ENCODE measurements around the gene DNAH14. TPM values are rescaled to one million over a fixed set of nuclear protein-coding genes. Genes with fewer than 3 reads are reported as not detected.

Gene DNAH14
- total RNA-seq, 1 experiment from 2014 or later, result 33.2 TPM

DNA sequence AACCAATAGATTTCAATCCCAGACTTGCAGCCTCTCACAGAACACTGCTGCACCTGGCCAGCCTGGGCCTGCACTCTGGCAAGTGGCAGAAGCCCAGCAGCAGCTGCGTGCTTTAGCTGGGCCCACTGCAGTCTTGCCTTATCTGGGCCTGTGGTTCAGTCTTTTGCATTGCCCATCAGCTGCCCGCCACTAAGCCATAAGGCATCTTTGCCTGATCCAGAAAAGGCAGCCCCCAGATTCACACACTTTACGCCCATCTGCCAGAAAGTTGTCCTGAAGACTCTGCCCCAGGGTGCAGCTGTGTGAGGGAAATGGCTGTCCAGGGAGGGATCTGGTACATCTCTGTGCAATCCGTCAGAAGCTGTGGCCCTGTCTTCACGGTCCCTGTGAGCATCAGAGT lies 217.0 kb downstream of the DNAH14 start:
- H3K27ac ChIP-seq (ENCODE audit: low read depth, low read length), result no peak overlapping the region
- CTCF ChIA-PET, result no interaction called here
- H3K9me3 ChIP-seq (ENCODE audit: control insufficient read depth in 1 of 2, insufficient read depth in 1 of 2, low read depth in 1 of 2, low read length in 2 of 2), result no peaks in the 10 kb centered on the region
- no peak overlapping the region for H3K9ac ChIP-seq (ENCODE audit: low read length)
- no TSS peak for BruUV-seq (replicated peaks)
- no peak overlapping the region for H3K4me2 ChIP-seq (ENCODE audit: low read length)
- ATAC-seq (no peak), DNase-seq (ENCODE audit: low read depth, low spot score) (no peak)
- H2AFZ ChIP-seq (ENCODE audit: low read depth, low read length, poor library complexity, severe bottlenecking), result no peak overlapping the region
- POLR2A ChIA-PET, result no interaction called here
- intact Hi-C loops (cut with micrococcal nuclease), result no loop called here
- TF ChIP-seq EZH2phosphoT487 (IDR thresholded peaks at IDR 0.05; ENCODE audit: borderline replicate concordance) (no peak), SRF (IDR thresholded peaks at IDR 0.05; ENCODE audit: low read depth) (no peak), JUND (IDR thresholded peaks at IDR 0.05) (no peak), POLR2AphosphoS5 (IDR thresholded peaks at IDR 0.05; ENCODE audit: low read depth, low read length) (no peak), POLR2A (IDR thresholded peaks at IDR 0.05; ENCODE audit: borderline replicate concordance, extremely low read depth, insufficient read depth, insufficient read length) (no peak), RAD21 (IDR thresholded peaks at IDR 0.05; ENCODE audit: low read depth) (no peak), ZFX (IDR thresholded peaks at IDR 0.05) (no peak), SIN3A (IDR thresholded peaks at IDR 0.05; ENCODE audit: low read depth) (no peak), EZH2 (IDR thresholded peaks at IDR 0.05) (no peak), SP1 (IDR thresholded peaks at IDR 0.05; ENCODE audit: low read depth) (no peak), ZNF274 (IDR thresholded peaks at IDR 0.05; ENCODE audit: low read depth, low read length) (no peak), FOSL1 (IDR thresholded peaks at IDR 0.05; ENCODE audit: low read depth) (no peak), CBX3 (IDR thresholded peaks at IDR 0.05; ENCODE audit: low read depth) (no peak), EGR1 (IDR thresholded peaks at IDR 0.05; ENCODE audit: low read depth) (no peak), YY1 (IDR thresholded peaks at IDR 0.05; ENCODE audit: extremely low read depth, insufficient replicate concordance, low read depth, low read length) (no peak)
- TF ChIP-seq, protein P1, sequence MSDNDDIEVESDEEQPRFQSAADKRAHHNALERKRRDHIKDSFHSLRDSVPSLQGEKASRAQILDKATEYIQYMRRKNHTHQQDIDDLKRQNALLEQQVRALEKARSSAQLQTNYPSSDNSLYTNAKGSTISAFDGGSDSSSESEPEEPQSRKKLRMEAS (IDR thresholded peaks at IDR 0.05), result no peak
- TF ChIP-seq, protein P2, sequence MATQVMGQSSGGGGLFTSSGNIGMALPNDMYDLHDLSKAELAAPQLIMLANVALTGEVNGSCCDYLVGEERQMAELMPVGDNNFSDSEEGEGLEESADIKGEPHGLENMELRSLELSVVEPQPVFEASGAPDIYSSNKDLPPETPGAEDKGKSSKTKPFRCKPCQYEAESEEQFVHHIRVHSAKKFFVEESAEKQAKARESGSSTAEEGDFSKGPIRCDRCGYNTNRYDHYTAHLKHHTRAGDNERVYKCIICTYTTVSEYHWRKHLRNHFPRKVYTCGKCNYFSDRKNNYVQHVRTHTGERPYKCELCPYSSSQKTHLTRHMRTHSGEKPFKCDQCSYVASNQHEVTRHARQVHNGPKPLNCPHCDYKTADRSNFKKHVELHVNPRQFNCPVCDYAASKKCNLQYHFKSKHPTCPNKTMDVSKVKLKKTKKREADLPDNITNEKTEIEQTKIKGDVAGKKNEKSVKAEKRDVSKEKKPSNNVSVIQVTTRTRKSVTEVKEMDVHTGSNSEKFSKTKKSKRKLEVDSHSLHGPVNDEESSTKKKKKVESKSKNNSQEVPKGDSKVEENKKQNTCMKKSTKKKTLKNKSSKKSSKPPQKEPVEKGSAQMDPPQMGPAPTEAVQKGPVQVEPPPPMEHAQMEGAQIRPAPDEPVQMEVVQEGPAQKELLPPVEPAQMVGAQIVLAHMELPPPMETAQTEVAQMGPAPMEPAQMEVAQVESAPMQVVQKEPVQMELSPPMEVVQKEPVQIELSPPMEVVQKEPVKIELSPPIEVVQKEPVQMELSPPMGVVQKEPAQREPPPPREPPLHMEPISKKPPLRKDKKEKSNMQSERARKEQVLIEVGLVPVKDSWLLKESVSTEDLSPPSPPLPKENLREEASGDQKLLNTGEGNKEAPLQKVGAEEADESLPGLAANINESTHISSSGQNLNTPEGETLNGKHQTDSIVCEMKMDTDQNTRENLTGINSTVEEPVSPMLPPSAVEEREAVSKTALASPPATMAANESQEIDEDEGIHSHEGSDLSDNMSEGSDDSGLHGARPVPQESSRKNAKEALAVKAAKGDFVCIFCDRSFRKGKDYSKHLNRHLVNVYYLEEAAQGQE (IDR thresholded peaks at IDR 0.05; ENCODE audit: low read depth), result no peak
- TF ChIP-seq, protein P3, sequence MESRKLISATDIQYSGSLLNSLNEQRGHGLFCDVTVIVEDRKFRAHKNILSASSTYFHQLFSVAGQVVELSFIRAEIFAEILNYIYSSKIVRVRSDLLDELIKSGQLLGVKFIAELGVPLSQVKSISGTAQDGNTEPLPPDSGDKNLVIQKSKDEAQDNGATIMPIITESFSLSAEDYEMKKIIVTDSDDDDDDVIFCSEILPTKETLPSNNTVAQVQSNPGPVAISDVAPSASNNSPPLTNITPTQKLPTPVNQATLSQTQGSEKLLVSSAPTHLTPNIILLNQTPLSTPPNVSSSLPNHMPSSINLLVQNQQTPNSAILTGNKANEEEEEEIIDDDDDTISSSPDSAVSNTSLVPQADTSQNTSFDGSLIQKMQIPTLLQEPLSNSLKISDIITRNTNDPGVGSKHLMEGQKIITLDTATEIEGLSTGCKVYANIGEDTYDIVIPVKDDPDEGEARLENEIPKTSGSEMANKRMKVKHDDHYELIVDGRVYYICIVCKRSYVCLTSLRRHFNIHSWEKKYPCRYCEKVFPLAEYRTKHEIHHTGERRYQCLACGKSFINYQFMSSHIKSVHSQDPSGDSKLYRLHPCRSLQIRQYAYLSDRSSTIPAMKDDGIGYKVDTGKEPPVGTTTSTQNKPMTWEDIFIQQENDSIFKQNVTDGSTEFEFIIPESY (IDR thresholded peaks at IDR 0.05; ENCODE audit: extremely low read depth, insufficient replicate concordance, low read length), result no peak
- TF ChIP-seq, protein P4, sequence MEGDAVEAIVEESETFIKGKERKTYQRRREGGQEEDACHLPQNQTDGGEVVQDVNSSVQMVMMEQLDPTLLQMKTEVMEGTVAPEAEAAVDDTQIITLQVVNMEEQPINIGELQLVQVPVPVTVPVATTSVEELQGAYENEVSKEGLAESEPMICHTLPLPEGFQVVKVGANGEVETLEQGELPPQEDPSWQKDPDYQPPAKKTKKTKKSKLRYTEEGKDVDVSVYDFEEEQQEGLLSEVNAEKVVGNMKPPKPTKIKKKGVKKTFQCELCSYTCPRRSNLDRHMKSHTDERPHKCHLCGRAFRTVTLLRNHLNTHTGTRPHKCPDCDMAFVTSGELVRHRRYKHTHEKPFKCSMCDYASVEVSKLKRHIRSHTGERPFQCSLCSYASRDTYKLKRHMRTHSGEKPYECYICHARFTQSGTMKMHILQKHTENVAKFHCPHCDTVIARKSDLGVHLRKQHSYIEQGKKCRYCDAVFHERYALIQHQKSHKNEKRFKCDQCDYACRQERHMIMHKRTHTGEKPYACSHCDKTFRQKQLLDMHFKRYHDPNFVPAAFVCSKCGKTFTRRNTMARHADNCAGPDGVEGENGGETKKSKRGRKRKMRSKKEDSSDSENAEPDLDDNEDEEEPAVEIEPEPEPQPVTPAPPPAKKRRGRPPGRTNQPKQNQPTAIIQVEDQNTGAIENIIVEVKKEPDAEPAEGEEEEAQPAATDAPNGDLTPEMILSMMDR (IDR thresholded peaks at IDR 0.05 in 2 of 3, conservative IDR thresholded peaks at IDR 0.05 in 1 of 3; ENCODE audit: borderline replicate concordance in 1 of 3, insufficient read depth in 1 of 3, low read depth in 2 of 3, low read length in 2 of 3), result no peak
- H3K36me3 ChIP-seq (ENCODE audit: control insufficient read depth in 1 of 2, insufficient read depth in 2 of 2, low read length in 2 of 2), result no peaks in the 10 kb centered on the region
- no peaks in the 10 kb centered on the region for H4K20me1 ChIP-seq (ENCODE audit: insufficient read depth)
- no peaks in the 10 kb centered on the region for H3K79me2 ChIP-seq (ENCODE audit: insufficient read depth, low read length)
- H3K9me2 ChIP-seq (ENCODE audit: insufficient read depth), result no peaks in the 10 kb centered on the region
- H3K27me3 ChIP-seq (ENCODE audit: insufficient read depth, low read length), result no peaks in the 10 kb centered on the region
- H3K4me1 ChIP-seq (ENCODE audit: control insufficient read depth in 1 of 2, insufficient read depth in 2 of 2, low read length in 2 of 2), result no peaks in the 10 kb centered on the region
- H3K4me3 ChIP-seq (replicated peaks in 1 of 2; ENCODE audit: low read depth in 1 of 2, low read length in 2 of 2), result no peak overlapping the region
- RAD21 ChIA-PET (ENCODE audit: low non-redundant PET in 1 of 2, low total read pairs in 2 of 2, uncharacterized antibody in 2 of 2, unreplicated experiment in 2 of 2), result no interaction called here
